ENCODE data around the gene ARPC4.

The ARPC4 gene

GRCh38 chr3:9855594-9855993 lies 62.7 kb downstream of the ARPC4 start:
- no peak for DNase-seq (ENCODE audit: low read depth in 2 of 2)
